Measurements from ENCODE around the gene RLN3.

The RLN3 gene

DNA sequence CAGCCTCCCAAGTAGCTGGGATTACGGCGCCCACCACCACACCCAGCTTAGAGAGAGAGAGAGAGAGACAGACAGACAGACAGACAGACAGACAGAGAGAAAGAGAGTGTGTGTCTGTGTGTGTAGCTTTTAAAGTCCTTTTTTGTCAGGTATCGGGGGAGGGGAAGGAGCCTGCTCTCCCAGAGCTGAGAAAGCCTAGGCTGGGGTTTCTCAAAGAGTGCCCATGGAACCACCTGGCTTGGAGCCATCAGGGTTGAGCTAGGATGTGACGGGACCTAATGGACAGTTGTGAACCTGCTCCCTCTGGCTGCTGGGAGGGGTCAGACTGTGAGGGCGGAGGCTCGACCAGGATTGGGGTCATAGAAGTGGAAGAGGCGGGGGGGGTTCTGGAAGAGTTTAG is 38.5 kb upstream of the RLN3 start:
- DNase-seq (ENCODE audit: extremely low read depth, insufficient read length) = no peak
- Histone ChIP-seq H3K36me3 (ENCODE audit: control insufficient read depth, insufficient read depth, low read length) (peaks cover 3% of the 10 kb centered on the region), H3K27me3 (replicated peaks; ENCODE audit: control insufficient read depth, insufficient read depth, low read length) (no peaks in the 10 kb centered on the region), H3K4me3 (replicated peaks; ENCODE audit: low read depth, low read length) (no peak overlapping the region)
- TF ChIP-seq, protein P1, sequence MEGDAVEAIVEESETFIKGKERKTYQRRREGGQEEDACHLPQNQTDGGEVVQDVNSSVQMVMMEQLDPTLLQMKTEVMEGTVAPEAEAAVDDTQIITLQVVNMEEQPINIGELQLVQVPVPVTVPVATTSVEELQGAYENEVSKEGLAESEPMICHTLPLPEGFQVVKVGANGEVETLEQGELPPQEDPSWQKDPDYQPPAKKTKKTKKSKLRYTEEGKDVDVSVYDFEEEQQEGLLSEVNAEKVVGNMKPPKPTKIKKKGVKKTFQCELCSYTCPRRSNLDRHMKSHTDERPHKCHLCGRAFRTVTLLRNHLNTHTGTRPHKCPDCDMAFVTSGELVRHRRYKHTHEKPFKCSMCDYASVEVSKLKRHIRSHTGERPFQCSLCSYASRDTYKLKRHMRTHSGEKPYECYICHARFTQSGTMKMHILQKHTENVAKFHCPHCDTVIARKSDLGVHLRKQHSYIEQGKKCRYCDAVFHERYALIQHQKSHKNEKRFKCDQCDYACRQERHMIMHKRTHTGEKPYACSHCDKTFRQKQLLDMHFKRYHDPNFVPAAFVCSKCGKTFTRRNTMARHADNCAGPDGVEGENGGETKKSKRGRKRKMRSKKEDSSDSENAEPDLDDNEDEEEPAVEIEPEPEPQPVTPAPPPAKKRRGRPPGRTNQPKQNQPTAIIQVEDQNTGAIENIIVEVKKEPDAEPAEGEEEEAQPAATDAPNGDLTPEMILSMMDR (IDR thresholded peaks at IDR 0.05; ENCODE audit: insufficient read depth, low read length, poor library complexity, severe bottlenecking) = no peak

DNA sequence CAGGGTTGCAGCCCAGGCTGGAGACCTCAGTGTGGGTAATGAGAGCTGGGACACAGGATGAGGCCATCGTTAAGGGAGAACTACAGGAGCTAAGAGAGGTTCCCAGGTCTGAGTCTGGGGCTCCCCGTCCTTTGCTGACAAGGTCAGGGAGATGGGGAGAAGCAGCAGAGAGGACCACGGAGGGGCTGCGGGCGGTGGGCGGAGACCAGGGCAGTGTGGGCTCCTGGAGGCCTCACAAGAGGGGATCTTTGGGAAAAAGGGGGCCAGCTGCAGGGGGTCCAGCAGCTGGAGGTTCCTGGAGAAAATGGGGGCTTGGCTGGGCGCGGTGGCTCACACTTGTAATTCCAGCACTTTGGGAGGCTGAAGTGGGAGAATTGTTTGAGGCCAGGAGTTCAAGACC is 37.9 kb upstream of the RLN3 start:
- TF ChIP-seq, protein P1 (IDR thresholded peaks at IDR 0.05; ENCODE audit: insufficient read depth, low read length, poor library complexity, severe bottlenecking) = no peak
- no peak for DNase-seq (ENCODE audit: extremely low read depth, insufficient read length)
- Histone ChIP-seq H3K36me3 (ENCODE audit: control insufficient read depth, insufficient read depth, low read length) (peaks cover 3% of the 10 kb centered on the region), H3K4me3 (replicated peaks; ENCODE audit: low read depth, low read length) (no peak overlapping the region), H3K27me3 (replicated peaks; ENCODE audit: control insufficient read depth, insufficient read depth, low read length) (no peaks in the 10 kb centered on the region)

DNA sequence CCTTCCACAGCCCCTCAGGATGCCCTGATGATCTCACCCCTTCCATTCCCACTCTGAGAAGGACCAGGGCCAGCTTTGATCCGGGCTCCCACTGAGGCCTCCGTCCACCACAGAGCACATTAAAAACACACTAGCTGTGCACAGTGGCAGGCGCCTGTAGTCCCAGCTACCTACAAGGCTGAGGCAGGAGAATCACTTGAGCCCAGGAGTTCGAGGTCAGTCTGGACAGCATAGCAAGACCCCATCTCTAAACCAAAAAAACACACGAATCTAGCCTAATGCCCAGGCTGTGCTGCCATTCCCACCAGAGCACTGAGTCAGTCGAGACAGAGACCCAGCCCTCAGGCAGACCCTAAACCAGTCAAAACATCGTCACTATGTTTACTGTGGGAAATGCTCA is 35.9 kb upstream of the RLN3 start:
- H3K36me3 ChIP-seq (ENCODE audit: control insufficient read depth, insufficient read depth, low read length) = peaks cover 5% of the 10 kb centered on the region
- no peak for DNase-seq (ENCODE audit: extremely low read depth, insufficient read length)
- TF ChIP-seq, protein P1 (IDR thresholded peaks at IDR 0.05; ENCODE audit: insufficient read depth, low read length, poor library complexity, severe bottlenecking) = no peak
- no peaks in the 10 kb centered on the region for H3K27me3 ChIP-seq (replicated peaks; ENCODE audit: control insufficient read depth, insufficient read depth, low read length)
- H3K4me3 ChIP-seq (replicated peaks; ENCODE audit: low read depth, low read length) = no peak overlapping the region

DNA sequence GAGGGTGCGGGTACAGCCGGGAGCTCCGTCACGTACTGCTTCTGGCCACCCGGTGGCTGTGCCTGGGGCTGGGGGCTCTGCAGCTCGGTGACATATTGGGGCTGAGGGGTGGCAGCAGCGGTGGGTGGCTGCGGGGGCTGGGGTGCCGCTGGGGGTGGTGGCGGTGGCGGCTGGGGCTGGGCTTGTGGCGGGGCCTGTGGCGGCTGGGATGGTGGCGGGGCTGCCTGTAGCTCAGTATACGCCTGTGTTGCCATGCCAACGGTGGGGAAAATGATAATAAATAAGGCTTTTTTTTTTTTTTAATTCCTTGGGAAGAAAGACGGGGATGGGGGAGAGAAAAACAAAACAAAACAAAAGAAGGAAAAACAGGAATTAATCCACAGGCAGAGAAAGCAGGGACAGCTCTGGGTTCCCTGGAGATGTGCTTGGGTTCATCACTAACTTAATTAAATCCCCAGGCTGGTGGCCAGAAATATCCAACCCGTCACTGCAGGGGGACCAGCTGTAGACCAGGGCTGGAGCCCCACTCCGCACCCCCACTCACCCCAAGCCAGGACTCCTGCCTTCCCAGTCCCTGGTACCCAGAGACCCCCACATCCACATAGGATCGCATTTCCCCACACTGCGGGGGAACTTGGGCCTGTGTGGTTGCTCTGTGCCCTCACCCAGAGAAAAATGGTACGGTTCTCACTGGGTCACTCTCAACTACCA is 34.2 kb upstream of the RLN3 start:
- TF ChIP-seq, protein P1 (IDR thresholded peaks at IDR 0.05; ENCODE audit: insufficient read depth, low read length, poor library complexity, severe bottlenecking) = no peak
- H3K4me3 ChIP-seq (replicated peaks; ENCODE audit: low read depth, low read length) = no peak overlapping the region
- H3K36me3 ChIP-seq (ENCODE audit: control insufficient read depth, insufficient read depth, low read length) = peaks cover 5% of the 10 kb centered on the region
- no peak for DNase-seq (ENCODE audit: extremely low read depth, insufficient read length)
- no peaks in the 10 kb centered on the region for H3K27me3 ChIP-seq (replicated peaks; ENCODE audit: control insufficient read depth, insufficient read depth, low read length)

DNA sequence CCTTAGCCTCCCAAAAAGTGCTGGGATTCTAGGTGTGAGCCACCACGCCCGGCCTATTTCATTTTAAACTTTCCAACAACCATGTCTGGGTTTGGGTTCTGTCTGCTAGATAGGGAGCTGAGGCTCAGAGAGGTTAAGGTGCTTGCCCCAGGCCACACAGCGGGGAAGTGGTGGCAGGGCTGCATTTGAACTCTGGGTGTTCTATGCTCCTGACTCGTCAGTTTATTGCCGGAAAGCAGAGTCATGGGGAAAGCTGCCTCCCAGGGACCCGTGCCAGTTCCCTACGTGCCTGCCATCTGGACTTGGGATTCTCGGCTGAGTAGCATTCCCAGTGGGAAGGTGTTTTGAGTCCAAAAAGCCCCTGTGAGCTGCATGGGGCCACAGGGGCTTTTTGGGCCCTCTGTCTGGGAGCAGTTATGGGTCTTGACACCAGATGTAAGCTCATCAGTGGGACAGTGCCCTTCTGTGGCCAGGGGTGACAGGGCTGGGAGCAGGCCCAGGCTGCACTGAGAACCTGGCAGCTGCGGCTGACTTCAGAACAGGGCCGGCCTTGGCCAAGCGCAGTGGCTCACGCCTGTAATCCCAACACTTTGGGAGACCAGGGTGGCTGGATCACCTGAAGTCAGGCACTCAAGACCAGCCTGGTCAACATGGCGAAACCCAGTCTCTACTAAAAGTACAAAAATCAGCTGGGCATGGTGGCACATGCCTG is 32.8 kb upstream of the RLN3 start:
- no peak for DNase-seq (ENCODE audit: extremely low read depth, insufficient read length)
- TF ChIP-seq, protein P1 (IDR thresholded peaks at IDR 0.05; ENCODE audit: insufficient read depth, low read length, poor library complexity, severe bottlenecking) = no peak
- Histone ChIP-seq H3K27me3 (replicated peaks; ENCODE audit: control insufficient read depth, insufficient read depth, low read length) (no peaks in the 10 kb centered on the region), H3K36me3 (ENCODE audit: control insufficient read depth, insufficient read depth, low read length) (peaks cover 5% of the 10 kb centered on the region), H3K4me3 (replicated peaks; ENCODE audit: low read depth, low read length) (no peak overlapping the region)

Data from GM06990 (cell line).